Smooth muscle cell (in vitro differentiated cells): ENCODE data around the gene GAS2L3. TPM values are rescaled to one million over a fixed set of nuclear protein-coding genes. Genes with fewer than 3 reads are reported as not detected.

Experiments
- DNase-seq: peaks from one replicate; lab custom pipeline; 2025; ENCODE audit not compliant: unreplicated experiment; lab: John Stamatoyannopoulos, UW
- H2AFZ ChIP-seq: fragments of 200-600 bp; sonication (generic); 2 replicates; pipeline ENCODE4 v1.6.0; 2016; ENCODE audit warnings: antibody characterized with exemption, low read depth, mild to moderate bottlenecking
- H3F3A ChIP-seq: fragments of 200-600 bp; sonication (generic); 2 replicates; pipeline ENCODE4 v1.6.0; 2017; ENCODE audit warnings: antibody characterized with exemption, low read depth
- H3K27ac ChIP-seq: fragments of 200-600 bp; sonication (generic); 2 replicates; pipeline ENCODE4 v1.5.1; 2016; ENCODE audit warnings: low read depth, mild to moderate bottlenecking
- H3K27me3 ChIP-seq: fragments of 200-600 bp; sonication (generic); 2 replicates; pipeline ENCODE4 v1.6.1; 2016; ENCODE audit warnings: low read depth, mild to moderate bottlenecking
- H3K36me3 ChIP-seq: fragments of 200-600 bp; sonication (generic); 2 replicates; pipeline ENCODE4 v1.5.1; 2016; ENCODE audit warnings: low read depth
- H3K4me1 ChIP-seq: fragments of 200-600 bp; sonication (generic); 2 replicates; pipeline ENCODE4 v1.5.1; 2016; ENCODE audit warnings: low read depth
- H3K4me2 ChIP-seq: fragments of 200-600 bp; sonication (generic); 2 replicates; pipeline ENCODE4 v1.6.0; 2016; ENCODE audit warnings: mild to moderate bottlenecking
- H3K4me3 ChIP-seq: fragments of 200-600 bp; sonication (generic); 2 replicates; pipeline ENCODE4 v1.5.1; 2016; ENCODE audit warnings: mild to moderate bottlenecking
- H3K79me2 ChIP-seq: fragments of 200-600 bp; sonication (generic); 2 replicates; pipeline ENCODE4 v1.6.0; 2016; ENCODE audit warnings: low read depth, mild to moderate bottlenecking
- H3K9ac ChIP-seq: fragments of 200-600 bp; sonication (generic); 2 replicates; pipeline ENCODE4 v1.6.0; 2016; ENCODE audit warnings: low read depth
- H3K9me3 ChIP-seq: fragments of 200-600 bp; sonication (generic); replicated peaks from 2 replicates; pipeline ENCODE4 v1.5.1; 2016; ENCODE audit warnings: low read depth
- H4K20me1 ChIP-seq: fragments of 200-600 bp; sonication (generic); 2 replicates; pipeline ENCODE4 v1.6.0; 2016; ENCODE audit warnings: low read depth
- CTCF ChIP-seq: fragments of 200-600 bp; sonication (generic); IDR thresholded peaks from 2 replicates; pipeline ENCODE4 v1.5.1; 2017; ENCODE audit warnings: borderline replicate concordance, mild to moderate bottlenecking, antibody characterized with exemption; ENCODE audit not compliant: insufficient read depth, poor library complexity, severe bottlenecking
- WGBS: methylation state at CpG from one replicate; pipeline ENCODE4 v1.1.7; 2016; ENCODE audit warnings: low lambda C conversion rate; 5-methylcytosine and 5-hydroxymethylcytosine counted together
- polyA plus RNA-seq: library from polyadenylated mRNA; unstranded; fragments of >200 nt; fragmentation: Nextera tagmentation; extraction: Ambion mirVana; gene quantifications from 2 replicates; pipeline ENCODE4 v1.2.1, GENCODE V29; 2016
- total RNA-seq: library from RNA; depleted of rRNA; stranded (reverse); fragments of >200 nt; gene quantifications from 2 replicates; pipeline ENCODE4 v1.2.3, GENCODE V29; 2014

The GAS2L3 gene
- total and polyA plus RNA-seq, 2 experiments from 2014 or later: 1.2 to 5.8 TPM

GRCh38 chr12:100656856-100657255 lies 83.4 kb downstream of the GAS2L3 start:
- Histone ChIP-seq H3F3A (no peaks in the 10 kb centered on the region), H3K4me2 (no peak overlapping the region), H3K4me1 (peaks cover 20% of the 10 kb centered on the region), H3K4me3 (no peak overlapping the region), H3K36me3 (no peaks in the 10 kb centered on the region), H2AFZ (no peak overlapping the region), H4K20me1 (no peaks in the 10 kb centered on the region), H3K27me3 (no peaks in the 10 kb centered on the region), H3K9ac (no peak overlapping the region), H3K9me3 (no peaks in the 10 kb centered on the region), H3K79me2 (no peaks in the 10 kb centered on the region), H3K27ac (no peak overlapping the region)
- TF ChIP-seq CTCF: no peak
- DNase-seq: no peak

DNA sequence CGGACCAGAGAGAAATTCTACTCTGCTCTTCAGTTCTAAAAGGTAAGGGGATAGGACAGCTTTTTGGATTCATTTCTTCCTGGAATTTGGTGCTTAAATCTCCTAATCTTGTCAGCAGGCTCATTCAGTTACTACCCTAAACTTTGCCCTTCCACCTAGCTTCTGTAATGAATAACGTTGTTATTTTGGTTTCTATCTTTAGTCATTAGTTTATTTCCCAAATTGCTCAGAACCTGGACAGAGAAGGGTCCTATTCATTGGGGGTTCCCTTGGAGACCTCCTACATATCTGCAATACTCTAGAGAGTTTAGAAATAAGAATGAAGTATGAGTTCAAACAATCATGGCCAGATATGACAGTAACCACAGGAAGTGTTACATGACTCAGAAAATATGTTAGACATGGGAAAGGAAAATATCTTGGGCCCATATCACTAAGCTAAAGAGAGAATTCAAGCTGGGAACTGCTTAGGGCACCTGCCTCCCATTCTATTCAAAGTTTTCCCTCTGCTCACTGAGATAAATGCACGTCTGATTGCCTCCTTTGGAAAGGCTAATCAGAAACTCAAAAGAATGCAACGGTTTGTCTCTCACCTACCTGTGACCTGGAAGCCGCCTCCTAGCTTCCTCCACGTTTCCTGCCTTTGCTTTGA lies 87.9 kb downstream of the GAS2L3 start:
- Histone ChIP-seq H3K4me2 (no peak overlapping the region), H3K27me3 (no peaks in the 10 kb centered on the region), H4K20me1 (no peaks in the 10 kb centered on the region), H3F3A (no peaks in the 10 kb centered on the region), H3K4me1 (peaks cover 15% of the 10 kb centered on the region), H2AFZ (no peak overlapping the region), H3K36me3 (no peaks in the 10 kb centered on the region), H3K27ac (no peak overlapping the region), H3K4me3 (no peak overlapping the region), H3K79me2 (no peaks in the 10 kb centered on the region), H3K9ac (no peak overlapping the region), H3K9me3 (no peaks in the 10 kb centered on the region)
- no peak for TF ChIP-seq CTCF
- no peak for DNase-seq
- WGBS: 59% methylated on average over 6 of the region's 6 CpGs

- H3K9me3 ChIP-seq: no peaks in the 10 kb centered on the region
- no peak overlapping the region for H2AFZ ChIP-seq
- no peak for DNase-seq
- no peaks in the 10 kb centered on the region for H4K20me1 ChIP-seq
- H3K4me3 ChIP-seq: no peak overlapping the region
- 68% methylated on average over 2 of the region's 2 CpGs for WGBS
- TF ChIP-seq CTCF: no peak
- no peaks in the 10 kb centered on the region for H3K36me3 ChIP-seq
- no peak overlapping the region for H3K9ac ChIP-seq
- H3K4me2 ChIP-seq: no peak overlapping the region
- peaks cover 4% of the 10 kb centered on the region for H3K4me1 ChIP-seq
- no peak overlapping the region for H3K27ac ChIP-seq
- no peaks in the 10 kb centered on the region for H3F3A ChIP-seq
- H3K27me3 ChIP-seq: no peaks in the 10 kb centered on the region
- no peaks in the 10 kb centered on the region for H3K79me2 ChIP-seq
Measured at GRCh38 chr12:100666588-100666987, 93.1 kb downstream of the GAS2L3 start.

DNA sequence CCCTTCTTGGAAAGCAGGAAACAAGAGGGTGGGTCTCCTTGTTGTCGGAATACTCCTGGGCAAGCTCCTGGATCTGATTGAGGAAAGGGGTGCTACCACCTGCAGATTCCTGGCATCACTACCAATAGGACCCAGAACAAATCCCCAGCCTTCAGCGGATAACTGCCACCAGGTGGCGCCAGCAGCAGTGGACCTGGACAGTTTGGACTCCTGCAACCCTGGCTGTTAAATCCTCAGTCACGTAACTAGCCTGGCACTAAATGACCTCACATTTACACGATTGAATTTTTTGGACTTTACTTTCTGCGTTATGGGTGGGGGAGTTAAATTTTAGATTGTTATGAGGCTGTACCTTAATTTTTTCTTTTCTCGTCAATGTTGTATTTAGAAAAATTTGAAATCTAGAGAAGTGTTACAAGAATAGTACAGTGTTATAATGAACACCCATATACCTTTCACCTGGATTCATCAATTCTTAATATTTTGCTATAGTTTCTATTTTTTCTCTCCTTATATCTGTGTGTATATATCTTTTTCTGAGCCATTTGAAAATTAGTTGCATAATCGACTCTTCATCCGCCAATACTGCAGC lies 95.6 kb downstream of the GAS2L3 start:
- peak; percentile 33 for DNase-seq
- Histone ChIP-seq H3F3A (no peaks in the 10 kb centered on the region), H3K9ac (no peak overlapping the region), H3K27ac (no peak overlapping the region), H3K4me3 (no peak overlapping the region), H3K36me3 (no peaks in the 10 kb centered on the region), H3K4me2 (peak overlapping the region; percentile 34), H4K20me1 (no peaks in the 10 kb centered on the region), H3K27me3 (no peaks in the 10 kb centered on the region), H3K9me3 (no peaks in the 10 kb centered on the region), H3K4me1 (no peaks in the 10 kb centered on the region), H2AFZ (no peak overlapping the region), H3K79me2 (no peaks in the 10 kb centered on the region)
- peak; percentile 90 for TF ChIP-seq CTCF
- 32% methylated on average over 9 of the region's 9 CpGs for WGBS
